Activated CD4-positive, alpha-beta T cell treated with anti-CD3 and anti-CD28 coated beads, Interleukin-2, amount 10 ng/mL, durations not matched to agents 24 days and 14 days (primary cell): ENCODE results near the gene RFFL. TPM values are rescaled to one million over a fixed set of nuclear protein-coding genes. Genes with fewer than 3 reads are reported as not detected.

Source experiments
- DNase-seq: peaks from one replicate; pipeline ENCODE4 v3.0.0; 2022
- H3K27ac Mint-ChIP-seq: one replicate; pipeline ENCODE4 v1.8.0; 2022; ENCODE audit warnings: mild to moderate bottlenecking, mixed read lengths
- H3K27me3 Mint-ChIP-seq: one replicate; pipeline ENCODE4 v1.8.0; 2022; ENCODE audit warnings: mixed read lengths
- H3K36me3 Mint-ChIP-seq: one replicate; pipeline ENCODE4 v1.8.0; 2022; ENCODE audit warnings: low read depth, mild to moderate bottlenecking, mixed read lengths
- H3K4me1 Mint-ChIP-seq: one replicate; pipeline ENCODE4 v1.8.0; 2021; ENCODE audit warnings: mixed read lengths
- H3K4me3 Mint-ChIP-seq: one replicate; pipeline ENCODE4 v1.8.0; 2022; ENCODE audit warnings: mild to moderate bottlenecking, moderate library complexity, mixed read lengths
- H3K9me3 Mint-ChIP-seq: one replicate; pipeline ENCODE4 v1.8.0; 2021; ENCODE audit warnings: mixed read lengths
- intact Hi-C: fragments of 100-400 bp; cut with micrococcal nuclease; formaldehyde crosslinking; loops from one replicate; pipeline ENCODE4 v1.15.1; 2023
- total RNA-seq: library from RNA; stranded (reverse); gene quantifications from 2 replicates; pipeline ENCODE4 v1.2.3, GENCODE V29; 2022

RFFL gene
- total RNA-seq, 1 donor from 2014 or later: 23.5 TPM

DNA sequence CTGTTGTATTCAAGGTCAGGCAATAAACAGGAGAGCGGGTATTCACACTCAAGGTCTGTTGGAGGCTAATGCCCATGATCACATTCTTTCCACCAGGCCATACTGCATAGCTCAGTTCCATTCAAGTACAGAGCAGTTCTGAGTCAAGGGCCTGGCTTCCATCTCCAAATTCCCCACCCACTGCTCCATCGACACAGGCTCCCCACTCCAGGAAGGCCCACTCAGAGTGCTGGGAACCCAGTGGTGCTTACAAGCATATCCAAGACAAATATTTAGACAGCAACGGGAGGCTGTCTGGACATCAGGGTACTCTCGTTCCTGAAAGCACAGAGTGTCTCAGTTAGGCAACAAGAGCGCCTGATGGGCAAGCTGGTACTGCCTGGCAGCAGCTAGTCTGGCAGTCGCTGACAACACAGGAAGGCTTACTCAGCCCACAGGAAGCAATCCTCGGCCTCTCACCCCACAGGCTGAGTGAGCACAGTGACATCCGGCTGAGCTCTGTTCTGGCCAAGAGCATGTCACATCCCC lies 40.9 kb downstream of the RFFL start:
- Mint-ChIP-seq H3K36me3 (peaks cover 35% of the 10 kb centered on the region), H3K27ac (peak overlapping the region; percentile 95), H3K4me1 (peaks cover 44% of the 10 kb centered on the region), H3K27me3 (no peaks in the 10 kb centered on the region), H3K4me3 (peak overlapping the region; percentile 64), H3K9me3 (no peaks in the 10 kb centered on the region)
- DNase-seq: peak; percentile 91
- intact Hi-C loops: loop anchor here (1.0 kb wide), 3 partner anchors 24 to 67 kb away; partner anchors contain the start of gene RFFL

DNA sequence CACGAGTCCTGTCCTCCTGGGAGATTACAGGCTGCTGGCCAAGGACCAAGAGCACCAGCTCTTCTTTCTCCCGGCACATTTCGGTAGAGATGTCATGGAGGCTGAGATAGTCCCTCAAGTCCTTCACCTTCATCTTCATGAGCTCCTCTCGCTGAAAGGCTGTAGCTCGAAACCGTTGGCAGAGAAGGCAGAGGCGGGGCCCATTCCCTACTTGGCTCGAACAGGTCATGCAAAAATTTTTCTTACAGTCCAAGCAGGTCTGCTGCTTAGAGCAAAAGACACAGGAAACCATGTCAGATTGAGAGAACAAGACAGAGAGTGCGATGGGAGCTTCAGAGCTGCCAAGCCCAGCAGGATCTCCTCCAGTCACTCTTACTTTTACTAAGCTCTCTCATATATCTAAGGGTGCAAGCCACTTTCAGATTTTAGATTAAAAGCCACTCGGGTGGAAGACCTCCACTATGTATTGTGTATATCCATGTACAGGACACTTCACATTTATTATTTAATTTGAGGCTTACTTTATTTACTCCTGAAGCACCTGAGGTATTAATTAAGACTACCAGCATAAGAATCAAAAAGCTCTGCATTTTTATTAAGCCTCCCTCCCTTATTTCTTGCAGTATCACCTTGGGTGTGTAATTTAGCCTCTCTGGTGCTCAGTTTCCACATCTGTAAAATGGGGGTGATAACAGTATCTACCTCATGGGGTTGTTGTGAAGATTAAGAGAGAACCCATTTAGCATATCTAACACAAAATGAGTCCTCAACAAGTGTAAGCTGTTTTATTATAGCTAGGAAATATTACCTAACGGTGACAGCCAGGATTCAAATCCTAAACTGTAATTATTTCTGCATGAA lies 41.8 kb downstream of the RFFL start:
- intact Hi-C loops: loop anchor here (1.0 kb wide), 3 partner anchors 25 to 68 kb away; partner anchors contain the start of gene RFFL
- Mint-ChIP-seq H3K9me3 (no peaks in the 10 kb centered on the region), H3K27me3 (no peaks in the 10 kb centered on the region), H3K4me3 (peak overlapping the region; percentile 64), H3K27ac (peak overlapping the region; percentile 95), H3K36me3 (peaks cover 37% of the 10 kb centered on the region), H3K4me1 (peaks cover 42% of the 10 kb centered on the region)
- no peak for DNase-seq

DNA sequence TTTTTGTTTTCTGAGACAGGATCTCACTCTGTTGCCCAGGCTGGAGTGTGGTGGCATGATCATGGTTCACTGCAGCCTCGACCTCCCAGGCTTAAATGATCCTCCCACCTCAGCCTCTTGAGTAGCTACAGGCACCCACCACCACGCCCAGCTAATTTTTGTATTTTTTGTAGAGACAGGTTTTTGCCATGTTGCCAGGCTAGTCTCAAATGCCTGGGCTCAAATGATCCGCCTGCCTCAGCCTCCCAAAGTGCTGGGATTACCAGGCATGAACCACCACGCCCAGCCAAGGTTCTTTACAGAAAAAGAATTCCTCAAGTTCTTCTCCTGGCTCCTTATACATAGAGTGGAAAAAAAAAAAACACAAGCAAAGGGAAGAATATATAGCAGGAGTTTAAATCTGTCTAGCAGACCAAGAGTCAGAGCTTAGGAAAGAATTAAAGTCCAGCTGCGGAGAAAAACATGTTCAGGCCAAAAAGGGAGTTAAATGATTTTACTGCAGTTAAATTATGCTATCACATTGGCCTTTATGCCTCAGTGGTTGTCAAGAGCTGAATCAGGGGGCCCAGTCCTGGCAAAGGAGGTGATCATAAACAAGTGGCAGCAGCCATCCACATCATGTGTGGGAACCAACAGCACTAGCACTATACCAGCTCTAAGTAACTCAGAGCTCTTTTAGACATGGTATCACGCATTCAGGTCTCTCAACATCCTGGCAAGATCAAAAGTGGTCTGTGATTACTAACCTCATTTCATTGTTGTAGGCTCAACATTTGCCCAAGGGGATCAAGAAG lies 43.9 kb downstream of the RFFL start:
- Mint-ChIP-seq H3K9me3 (no peaks in the 10 kb centered on the region), H3K27ac (peak overlapping the region; percentile 1), H3K4me1 (peaks cover 40% of the 10 kb centered on the region), H3K27me3 (no peaks in the 10 kb centered on the region), H3K4me3 (no peak overlapping the region), H3K36me3 (peaks cover 33% of the 10 kb centered on the region)
- DNase-seq: no peak
- intact Hi-C loops: no loop called here

DNA sequence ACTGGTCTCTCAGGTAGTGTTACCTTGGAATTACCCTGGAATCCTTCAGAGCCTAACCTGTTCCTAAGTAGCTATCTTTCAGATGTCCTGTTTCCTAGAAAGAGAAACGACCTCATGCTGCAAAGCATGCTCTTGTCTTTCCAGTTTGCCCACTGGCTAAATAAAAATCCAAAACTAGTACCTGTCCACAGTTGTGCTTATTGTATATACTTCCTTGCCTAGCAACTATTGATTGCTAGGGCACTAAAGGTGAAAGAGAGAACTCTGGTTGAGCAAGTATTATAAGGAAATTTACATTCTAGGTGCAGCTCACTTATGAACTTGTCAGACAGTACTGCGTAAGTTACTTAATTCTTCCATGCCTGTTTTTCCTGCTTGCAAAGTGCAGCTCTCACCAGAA lies 44.7 kb downstream of the RFFL start:
- H3K36me3 Mint-ChIP-seq: peaks cover 39% of the 10 kb centered on the region
- no peak for DNase-seq
- H3K4me1 Mint-ChIP-seq: peaks cover 34% of the 10 kb centered on the region
- H3K27me3 Mint-ChIP-seq: no peaks in the 10 kb centered on the region
- H3K4me3 Mint-ChIP-seq: no peak overlapping the region
- intact Hi-C loops: no loop called here
- H3K27ac Mint-ChIP-seq: no peak overlapping the region
- H3K9me3 Mint-ChIP-seq: no peaks in the 10 kb centered on the region

GRCh38 chr17:35017021-35017420 lies 46.5 kb downstream of the RFFL start:
- H3K36me3 Mint-ChIP-seq: peaks cover 43% of the 10 kb centered on the region
- DNase-seq: no peak
- H3K27me3 Mint-ChIP-seq: no peaks in the 10 kb centered on the region
- no peak overlapping the region for H3K4me3 Mint-ChIP-seq
- intact Hi-C loops: no loop called here
- H3K27ac Mint-ChIP-seq: no peak overlapping the region
- H3K4me1 Mint-ChIP-seq: peaks cover 16% of the 10 kb centered on the region
- no peaks in the 10 kb centered on the region for H3K9me3 Mint-ChIP-seq

GRCh38 chr17:35016369-35016768 lies 47.1 kb downstream of the RFFL start:
- Mint-ChIP-seq H3K4me1 (peaks cover 11% of the 10 kb centered on the region), H3K27ac (peak overlapping the region; percentile 12), H3K4me3 (no peak overlapping the region), H3K36me3 (peaks cover 41% of the 10 kb centered on the region), H3K9me3 (no peaks in the 10 kb centered on the region), H3K27me3 (no peaks in the 10 kb centered on the region)
- no peak for DNase-seq
- intact Hi-C loops: no loop called here

DNA sequence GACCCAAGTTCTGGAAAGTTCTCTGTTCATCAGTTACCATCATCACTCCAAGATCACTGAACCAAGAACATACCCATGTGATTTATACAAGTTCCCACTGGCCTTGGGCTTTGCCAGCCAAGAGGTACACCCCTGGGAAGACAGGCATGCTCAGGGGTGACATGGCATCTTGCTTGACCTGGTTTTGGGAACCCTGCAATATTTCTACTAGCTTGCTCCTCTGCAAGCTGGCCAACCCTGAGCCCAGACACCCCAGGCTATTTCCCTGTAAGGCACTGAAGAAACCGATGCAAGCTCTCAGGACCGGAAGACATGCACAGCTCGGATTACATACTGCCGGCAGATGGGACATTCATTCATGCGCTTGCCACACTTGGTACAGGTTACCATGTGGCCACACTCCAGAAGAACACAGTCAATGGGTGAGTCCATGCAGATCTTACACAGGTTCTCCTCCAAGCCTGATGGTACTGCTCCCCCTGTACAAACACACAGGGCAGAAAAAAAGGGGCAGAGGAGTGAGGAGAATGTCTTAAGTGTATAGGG lies 51.8 kb downstream of the RFFL start:
- no peak for DNase-seq
- H3K36me3 Mint-ChIP-seq: peaks cover 48% of the 10 kb centered on the region
- no peaks in the 10 kb centered on the region for H3K9me3 Mint-ChIP-seq
- H3K27me3 Mint-ChIP-seq: no peaks in the 10 kb centered on the region
- H3K27ac Mint-ChIP-seq: no peak overlapping the region
- intact Hi-C loops: no loop called here
- peaks cover 4% of the 10 kb centered on the region for H3K4me1 Mint-ChIP-seq
- no peak overlapping the region for H3K4me3 Mint-ChIP-seq

- Mint-ChIP-seq H3K4me3 (no peak overlapping the region), H3K27ac (no peak overlapping the region), H3K4me1 (peaks cover 4% of the 10 kb centered on the region), H3K36me3 (peaks cover 43% of the 10 kb centered on the region), H3K27me3 (no peaks in the 10 kb centered on the region), H3K9me3 (no peaks in the 10 kb centered on the region)
- intact Hi-C loops: no loop called here
- DNase-seq: no peak
These were observed 53.4 kb downstream of the RFFL start for GRCh38 chr17:35010093-35010492.

GRCh38 chr17:35006961-35007360 lies 56.5 kb downstream of the RFFL start:
- H3K27me3 Mint-ChIP-seq: no peaks in the 10 kb centered on the region
- no peaks in the 10 kb centered on the region for H3K9me3 Mint-ChIP-seq
- intact Hi-C loops: no loop called here
- peaks cover 4% of the 10 kb centered on the region for H3K4me1 Mint-ChIP-seq
- H3K36me3 Mint-ChIP-seq: peaks cover 52% of the 10 kb centered on the region
- peak overlapping the region; percentile 58 for H3K27ac Mint-ChIP-seq
- no peak for DNase-seq
- no peak overlapping the region for H3K4me3 Mint-ChIP-seq

- Mint-ChIP-seq H3K36me3 (peaks cover 58% of the 10 kb centered on the region), H3K4me3 (no peak overlapping the region), H3K4me1 (peaks cover 4% of the 10 kb centered on the region), H3K27me3 (no peaks in the 10 kb centered on the region), H3K27ac (no peak overlapping the region), H3K9me3 (no peaks in the 10 kb centered on the region)
- no peak for DNase-seq
- intact Hi-C loops: no loop called here
These were observed 57.2 kb downstream of the RFFL start for GRCh38 chr17:35006345-35006744.

GRCh38 chr17:35003778-35004177 lies 59.7 kb downstream of the RFFL start:
- Mint-ChIP-seq H3K4me1 (peaks cover 5% of the 10 kb centered on the region), H3K27me3 (no peaks in the 10 kb centered on the region), H3K36me3 (peaks cover 52% of the 10 kb centered on the region), H3K4me3 (no peak overlapping the region), H3K27ac (no peak overlapping the region), H3K9me3 (no peaks in the 10 kb centered on the region)
- intact Hi-C loops: no loop called here
- DNase-seq: no peak

DNA sequence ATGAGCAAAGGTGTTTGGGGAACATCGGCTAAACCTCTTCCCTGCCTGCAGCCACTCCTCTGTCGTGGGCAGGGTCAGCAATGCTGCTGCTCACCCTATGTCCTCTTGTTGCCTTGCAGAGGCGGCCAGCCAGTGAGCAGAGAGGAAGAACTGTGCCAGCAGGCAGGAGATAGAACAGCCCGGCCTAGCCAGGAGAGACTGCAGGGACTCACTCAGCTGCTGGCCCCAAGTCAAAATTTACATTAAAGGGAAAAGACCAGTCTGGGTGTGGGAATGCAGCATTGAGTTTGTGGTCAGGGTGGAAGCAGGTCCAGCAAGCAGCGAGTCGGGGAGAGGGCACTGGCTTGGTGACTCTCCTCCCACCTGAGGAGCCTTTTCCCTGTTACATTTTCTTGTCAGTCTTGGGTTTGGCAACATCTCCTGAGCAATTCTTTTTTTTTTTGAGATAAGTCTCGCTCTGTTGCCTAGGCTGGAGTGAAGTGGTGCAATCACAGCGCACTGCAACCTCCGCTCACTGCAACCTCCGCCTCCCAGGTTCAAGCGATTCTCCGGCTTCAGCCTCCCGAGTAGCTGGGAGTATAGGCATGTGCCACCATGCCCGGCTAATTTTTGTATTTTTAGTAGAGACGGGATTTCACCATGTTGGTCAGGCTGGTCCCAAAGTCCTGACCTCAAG lies 60.5 kb downstream of the RFFL start:
- intact Hi-C loops: no loop called here
- Mint-ChIP-seq H3K9me3 (no peaks in the 10 kb centered on the region), H3K27me3 (no peaks in the 10 kb centered on the region), H3K4me1 (peaks cover 8% of the 10 kb centered on the region), H3K36me3 (peaks cover 53% of the 10 kb centered on the region), H3K27ac (no peak overlapping the region), H3K4me3 (no peak overlapping the region)
- DNase-seq: no peak

DNA sequence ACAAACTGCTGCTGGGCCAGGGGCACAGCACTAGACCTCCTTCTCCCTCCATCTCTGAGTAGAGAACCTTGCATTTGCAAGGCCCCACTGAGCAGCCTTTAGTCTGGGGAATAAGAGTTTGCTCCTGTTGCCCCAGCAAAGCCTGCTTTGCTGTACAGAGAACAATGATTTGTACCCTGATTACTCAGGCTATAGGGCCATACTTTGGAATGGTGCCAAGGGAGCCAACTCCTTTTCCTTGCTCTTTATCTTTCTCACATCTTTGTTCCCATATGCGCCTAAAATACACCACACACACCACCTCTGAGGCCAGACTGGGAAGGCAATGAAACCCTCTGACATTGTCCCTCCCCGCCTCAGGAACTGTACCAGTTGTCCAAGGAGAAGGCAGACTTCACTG lies 62.0 kb downstream of the RFFL start:
- Mint-ChIP-seq H3K4me3 (no peak overlapping the region), H3K4me1 (peaks cover 4% of the 10 kb centered on the region), H3K27ac (no peak overlapping the region)

More for the DNA sequence above, 62.0 kb downstream of the RFFL start:
- Mint-ChIP-seq H3K27me3 (no peaks in the 10 kb centered on the region), H3K9me3 (no peaks in the 10 kb centered on the region), H3K36me3 (peaks cover 52% of the 10 kb centered on the region)
- intact Hi-C loops: no loop called here
- DNase-seq: no peak
